Gastroesophageal sphincter (tissue), 4 donors: Measurements from ENCODE around the gene EXD3. TPM values are rescaled to one million over a fixed set of nuclear protein-coding genes. Genes with fewer than 3 reads are reported as not detected.

Experiments
- ATAC-seq: fragments of 150-250 bp; one replicate; pipeline ENCODE4 v1.9.1; 2016; ENCODE audit warnings: mild to moderate bottlenecking, moderate library complexity
- H3K27ac ChIP-seq, 4 donors: fragments of 200-600 bp; sonication (generic) in 3 of 4; 1 replicate in 3 of 4; 2 replicates in 1 of 4; pipeline ENCODE4 v1.5.1; 2016 to 2019
- H3K27me3 ChIP-seq: fragments of 200-600 bp; sonication (generic); one replicate; pipeline ENCODE4 v1.5.1; 2019
- H3K36me3 ChIP-seq, 2 donors: fragments of 200-600 bp; sonication (generic); one replicate each; pipeline ENCODE4 v1.5.1; 2019; ENCODE audit warnings: control low read depth in 1 of 2
- H3K4me1 ChIP-seq, 3 donors: fragments of 200-600 bp; sonication (generic); 1 replicate in 2 of 3; 2 replicates in 1 of 3; pipeline ENCODE4 v1.5.1; 2016 to 2019; ENCODE audit warnings: control low read depth in 2 of 3
- H3K4me3 ChIP-seq, 2 donors: fragments of 200-600 bp; sonication (generic); one replicate each; pipeline ENCODE4 v1.5.1; 2019; ENCODE audit warnings: mild to moderate bottlenecking in 1 of 2, moderate library complexity in 1 of 2
- H3K9me3 ChIP-seq, 3 donors: fragments of 200-600 bp; sonication (generic); one replicate each; pipeline ENCODE4 v1.5.1; 2017 to 2019; ENCODE audit warnings: control low read depth in 2 of 3
- CTCF ChIP-seq, 4 experiments: fragments of 200-600 bp in 2 of 4; fragments of 450-650 bp in 2 of 4; sonication (generic) in 1 of 4; IDR thresholded peaks; one replicate each; pipeline ENCODE4 v1.5.1; 2017 to 2019; ENCODE audit warnings: antibody characterized with exemption in 4 of 4, mild to moderate bottlenecking in 2 of 4, moderate library complexity in 2 of 4
- EP300 ChIP-seq: sonication (generic); formaldehyde crosslinking; IDR thresholded peaks from one replicate; pipeline ENCODE4 v1.6.1; 2017; ENCODE audit warnings: antibody characterized with exemption, mild to moderate bottlenecking
- POLR2A ChIP-seq, 2 donors: fragments of 450-650 bp; IDR thresholded peaks; one replicate each; pipeline ENCODE4 v1.6.1; 2017; ENCODE audit warnings: antibody characterized with exemption in 2 of 2, mild to moderate bottlenecking in 2 of 2, moderate library complexity in 1 of 2
- POLR2AphosphoS5 ChIP-seq: sonication (generic); formaldehyde crosslinking; IDR thresholded peaks from one replicate; pipeline ENCODE4 v1.6.1; 2017; ENCODE audit warnings: antibody characterized with exemption
- WGBS, 2 donors: methylation state at CpG; one replicate each; pipeline ENCODE4 v1.1.5; 2018; ENCODE audit warnings: low coverage in 1 of 2; 5-methylcytosine and 5-hydroxymethylcytosine counted together
- total RNA-seq, 4 donors: library from RNA; depleted of rRNA; stranded (reverse); fragments of >200 nt; gene quantifications; one replicate each; pipeline ENCODE4 v1.1.0, GENCODE V29; 2016

The EXD3 gene
- total RNA-seq, 4 donors from 2014 or later: 3.7 to 29.7 (median 10.9) TPM

GRCh38 chr9:137405677-137406081 lies 17.3 kb downstream of the EXD3 start:
- no peaks in the 10 kb centered on the region for H3K9me3 ChIP-seq
- H3K36me3 ChIP-seq: peaks cover 0 to 15% of the 10 kb centered on the region in 2 donors
- H3K27ac ChIP-seq: no peak overlapping the region
- peaks cover 0 to 23% (median 13%) of the 10 kb centered on the region in 3 donors for H3K4me1 ChIP-seq
- H3K4me3 ChIP-seq: no peak overlapping the region
- WGBS, 2 donors: 100% methylated on average over 1 of the region's 11 CpGs; no CpG with 5 or more reads in 1 of the 2 donors
- TF ChIP-seq CTCF (IDR thresholded peaks at IDR 0.05) (no peak), POLR2AphosphoS5 (no peak), EP300 (no peak), POLR2A (IDR thresholded peaks at IDR 0.05) (no peak)
- no peak for ATAC-seq
- H3K27me3 ChIP-seq: peaks cover 5% of the 10 kb centered on the region

GRCh38 chr9:137404961-137405567 lies 17.9 kb downstream of the EXD3 start:
- Histone ChIP-seq H3K27ac (no peak overlapping the region), H3K27me3 (peaks cover 5% of the 10 kb centered on the region), H3K4me3 (no peak overlapping the region), H3K36me3 (peaks cover 0 to 15% of the 10 kb centered on the region in 2 donors), H3K4me1 (peaks cover 0 to 21% (median 13%) of the 10 kb centered on the region in 3 donors), H3K9me3 (no peaks in the 10 kb centered on the region)
- no peak for ATAC-seq
- 100% methylated on average over 2 to 6 of the region's 24 CpGs for WGBS, 2 donors
- TF ChIP-seq POLR2AphosphoS5 (no peak), CTCF (IDR thresholded peaks at IDR 0.05) (no peak), POLR2A (IDR thresholded peaks at IDR 0.05) (no peak), EP300 (no peak)

GRCh38 chr9:137403269-137403668 lies 19.7 kb downstream of the EXD3 start:
- H3K27ac ChIP-seq: no peak overlapping the region
- TF ChIP-seq POLR2A (IDR thresholded peaks at IDR 0.05) (no peak), CTCF (IDR thresholded peaks at IDR 0.05) (no peak), EP300 (no peak), POLR2AphosphoS5 (no peak)
- peaks cover 0 to 19% of the 10 kb centered on the region in 2 donors for H3K36me3 ChIP-seq
- peaks cover 0 to 21% (median 13%) of the 10 kb centered on the region in 3 donors for H3K4me1 ChIP-seq
- H3K27me3 ChIP-seq: peaks cover 5% of the 10 kb centered on the region
- H3K9me3 ChIP-seq: no peaks in the 10 kb centered on the region
- ATAC-seq: no peak
- no peak overlapping the region for H3K4me3 ChIP-seq
- WGBS, 2 donors: 100% methylated on average over 1 of the region's 15 CpGs; no CpG with 5 or more reads in 1 of the 2 donors

- no peak for ATAC-seq
- Histone ChIP-seq H3K4me1 (peaks cover 0 to 20% (median 13%) of the 10 kb centered on the region in 3 donors), H3K27ac (no peak overlapping the region), H3K9me3 (no peaks in the 10 kb centered on the region), H3K4me3 (no peak overlapping the region), H3K27me3 (peaks cover 5% of the 10 kb centered on the region), H3K36me3 (peaks cover 0 to 19% of the 10 kb centered on the region in 2 donors)
- TF ChIP-seq POLR2A (IDR thresholded peaks at IDR 0.05) (no peak), CTCF (IDR thresholded peaks at IDR 0.05) (no peak), POLR2AphosphoS5 (no peak), EP300 (no peak)
- WGBS, 2 donors: 75% methylated on average over 2 of the region's 11 CpGs; no CpG with 5 or more reads in 1 of the 2 donors
These were observed 20.2 kb downstream of the EXD3 start for GRCh38 chr9:137402746-137403145.
